ENCODE data around the gene ZNF626. TPM values are rescaled to one million over a fixed set of nuclear protein-coding genes. Genes with fewer than 3 reads are reported as not detected.
"Not testable (repeated sequence)": the region's sequence is repeated elsewhere in the genome, so short reads cannot be mapped to it uniquely, and the experiment has no call there.

Gene ZNF626
- 10 to 100 TPM; 18.6 to 19.7 TPM for total RNA-seq
- 4.5 TPM for polyA plus RNA-seq (ENCODE audit: insufficient read depth, low read depth, low replicate concordance)
- long read RNA-seq, donor 1, full-length matches to known transcripts: 6 of 6 reads
- long read RNA-seq, donor 1, partial matches to known transcripts: 0 of 6 reads
- long read RNA-seq, donor 1, other reads (novel, unspliced or antisense): 0 of 6 reads
- long read RNA-seq, donor 2, partial matches to known transcripts: 0 of 3 reads
- long read RNA-seq, donor 2, other reads (novel, unspliced or antisense): 0 of 3 reads

GRCh38 chr19:20661150-20661819 lies at the start of gene ZNF626:
TSS of gene ZNF626 (minus strand) at chr19:20661571. CDS start at chr19:20661446, 125 bp downstream.
- Histone ChIP-seq H3K27ac (peak within 1 kb of the TSS; percentile 87), H3K9me3 (no peaks in the 10 kb centered on the region), H3K4me3 (peak within 1 kb of the TSS; percentile 76 to 83), H3K4me1 (peaks cover 8% of the 10 kb centered on the region), H3K36me3 (ENCODE audit: low read depth, missing control alignments) (no peaks in the 10 kb centered on the region), H3K27me3 (no peaks in the 10 kb centered on the region)
- DNase-seq: peak; percentile 99
- 0 to 1% methylated on average over 8 to 25 of the region's 25 CpGs for WGBS, 2 donors
- no peak for TF ChIP-seq CTCF (IDR thresholded peaks at IDR 0.05)
- TF ChIP-seq POLR2A (IDR thresholded peaks at IDR 0.05): peak; percentile 45
- intact Hi-C loops (cut with DNase I; ENCODE audit: low total_unique reads): no loop called here

GRCh38 chr19:20669263-20669662 lies 7.9 kb upstream of the ZNF626 start:
- Histone ChIP-seq H3K36me3 (ENCODE audit: low read depth, missing control alignments) (no peaks in the 10 kb centered on the region), H3K27ac (no peak overlapping the region), H3K9me3 (no peaks in the 10 kb centered on the region), H3K4me1 (peaks cover 4% of the 10 kb centered on the region), H3K4me3 (no peak overlapping the region), H3K27me3 (no peaks in the 10 kb centered on the region)
- intact Hi-C loops (cut with DNase I; ENCODE audit: low total_unique reads): no loop called here
- 88 to 90% methylated on average over 6 to 9 of the region's 9 CpGs for WGBS, 2 donors
- TF ChIP-seq CTCF (IDR thresholded peaks at IDR 0.05) (no peak), POLR2A (IDR thresholded peaks at IDR 0.05) (no peak)
- no peak for DNase-seq

GRCh38 chr19:20667281-20667680 lies 5.9 kb upstream of the ZNF626 start:
- H3K27me3 ChIP-seq: no peaks in the 10 kb centered on the region
- no peaks in the 10 kb centered on the region for H3K36me3 ChIP-seq (ENCODE audit: low read depth, missing control alignments)
- DNase-seq: no peak
- peaks cover 4% of the 10 kb centered on the region for H3K4me1 ChIP-seq
- 95 to 96% methylated on average over 4 of the region's 4 CpGs for WGBS, 2 donors
- intact Hi-C loops (cut with DNase I; ENCODE audit: low total_unique reads): no loop called here
- no peak for TF ChIP-seq POLR2A (IDR thresholded peaks at IDR 0.05)
- TF ChIP-seq CTCF (IDR thresholded peaks at IDR 0.05): no peak
- no peaks in the 10 kb centered on the region for H3K9me3 ChIP-seq
- no peak overlapping the region for H3K27ac ChIP-seq
- H3K4me3 ChIP-seq: no peak overlapping the region

GRCh38 chr19:20664901-20665781 lies 3.8 kb upstream of the ZNF626 start:
- peak; percentile 23 for DNase-seq
- 34 to 58% methylated on average over 20 to 22 of the region's 22 CpGs for WGBS, 2 donors
- intact Hi-C loops (cut with DNase I; ENCODE audit: low total_unique reads): no loop called here
- no peaks in the 10 kb centered on the region for H3K27me3 ChIP-seq
- peak overlapping the region; percentile 9 to 15 for H3K4me3 ChIP-seq
- H3K36me3 ChIP-seq (ENCODE audit: low read depth, missing control alignments): no peaks in the 10 kb centered on the region
- H3K9me3 ChIP-seq: no peaks in the 10 kb centered on the region
- H3K27ac ChIP-seq: peak overlapping the region in 1 of 2 donors; percentile 68
- no peak for TF ChIP-seq CTCF (IDR thresholded peaks at IDR 0.05)
- no peak for TF ChIP-seq POLR2A (IDR thresholded peaks at IDR 0.05)
- H3K4me1 ChIP-seq: peaks cover 4% of the 10 kb centered on the region

GRCh38 chr19:20664475-20664874 lies 3.1 kb upstream of the ZNF626 start:
- H3K27ac ChIP-seq: peak overlapping the region in 1 of 2 donors; percentile 68
- WGBS, 2 donors: 83 to 86% methylated on average over 10 of the region's 10 CpGs
- DNase-seq; H3K27me3 ChIP-seq; H3K9me3 ChIP-seq; H3K4me3 ChIP-seq; H3K4me1 ChIP-seq; H3K36me3 ChIP-seq (ENCODE audit: low read depth, missing control alignments); intact Hi-C loops (cut with DNase I; ENCODE audit: low total_unique reads): not testable (repeated sequence)
